Tibial artery (tissue), 4 donors: ENCODE results near the gene WDFY1.

Experiments used
- DNase-seq, 2 donors: peaks; one replicate each; pipeline ENCODE4 v3.0.0-alpha.2; 2019
- H3K27ac ChIP-seq, 2 donors: fragments of 200-600 bp; sonication (generic) in 1 of 2; 1 replicate in 1 of 2; 2 replicates in 1 of 2; pipeline ENCODE4 v1.5.1; 2018 to 2019; ENCODE audit warnings: mild to moderate bottlenecking in 1 of 2
- H3K27me3 ChIP-seq, 2 donors: fragments of 200-600 bp; sonication (generic) in 1 of 2; one replicate each; pipeline versions ENCODE4 v1.5.1 to v1.6.0; 2016 to 2019
- H3K36me3 ChIP-seq, 3 donors: fragments of 200-600 bp; sonication (generic) in 2 of 3; one replicate each; pipeline ENCODE4 v1.5.1; 2016 to 2019; ENCODE audit warnings: mild to moderate bottlenecking in 2 of 3
- H3K4me1 ChIP-seq, 4 donors: fragments of 200-600 bp; sonication (generic) in 2 of 4; 1 replicate in 3 of 4; 2 replicates in 1 of 4; pipeline ENCODE4 v1.5.1; 2016 to 2019
- H3K4me3 ChIP-seq, 2 donors: fragments of 200-600 bp; sonication (generic) in 1 of 2; 1 replicate in 1 of 2; 2 replicates in 1 of 2; pipeline ENCODE4 v1.5.1; 2018 to 2019; ENCODE audit warnings: mild to moderate bottlenecking in 2 of 2
- H3K9me3 ChIP-seq, 3 donors: fragments of 200-600 bp; sonication (generic) in 1 of 3; one replicate each; pipeline ENCODE4 v1.5.1; 2016 to 2019
- CTCF ChIP-seq, 2 experiments: fragments of 200-600 bp in 1 of 2; fragments of 450-650 bp in 1 of 2; IDR thresholded peaks; one replicate each; pipeline ENCODE4 v1.5.1; 2017 to 2019; ENCODE audit warnings: antibody characterized with exemption in 2 of 2, mild to moderate bottlenecking in 1 of 2, moderate library complexity in 1 of 2
- intact Hi-C: fragments of 100-400 bp; cut with DNase I; formaldehyde crosslinking; loops from one replicate; pipeline ENCODE4 v1.15.0; 2023; ENCODE audit warnings: low total_unique reads

WDFY1 gene

DNA sequence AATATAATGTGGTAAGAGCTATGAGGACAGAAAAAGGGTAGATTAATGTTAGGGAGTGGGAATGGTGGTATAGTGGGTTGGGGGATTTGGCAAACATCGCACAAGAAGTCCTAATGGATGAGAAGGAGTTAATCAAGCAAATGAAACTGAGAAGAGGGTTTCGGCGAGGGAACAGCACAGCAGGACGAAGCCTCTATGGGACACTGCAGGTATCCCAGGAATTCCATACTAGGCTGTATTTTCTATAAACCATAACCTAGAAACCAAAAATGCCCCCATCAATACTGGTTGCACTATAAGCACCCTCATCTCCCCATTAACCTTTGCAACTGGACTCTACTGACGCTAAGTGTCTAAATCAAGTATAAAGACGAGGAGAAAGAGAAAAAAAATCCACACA, 10.3 kb downstream of the WDFY1 start:
- Histone ChIP-seq H3K4me1 (peaks cover 0 to 95% (median 44%) of the 10 kb centered on the region in 4 donors), H3K9me3 (no peaks in the 10 kb centered on the region), H3K27me3 (no peaks in the 10 kb centered on the region), H3K27ac (peak overlapping the region in 1 of 2 donors; percentile 44), H3K4me3 (no peak overlapping the region), H3K36me3 (no peaks in the 10 kb centered on the region)
- DNase-seq = no peak
- intact Hi-C loops = no loop called here
- TF ChIP-seq CTCF (IDR thresholded peaks at IDR 0.05) = no peak

GRCh38 chr2:223932816-223933800, 12.0 kb downstream of the WDFY1 start:
- Histone ChIP-seq H3K4me1 (peaks cover 0 to 86% (median 42%) of the 10 kb centered on the region in 4 donors), H3K4me3 (no peak overlapping the region), H3K27me3 (no peaks in the 10 kb centered on the region), H3K36me3 (no peaks in the 10 kb centered on the region), H3K9me3 (no peaks in the 10 kb centered on the region), H3K27ac (peak overlapping the region in 1 of 2 donors; percentile 44)
- DNase-seq = no peak
- intact Hi-C loops = no loop called here
- TF ChIP-seq CTCF (IDR thresholded peaks at IDR 0.05) = no peak

GRCh38 chr2:223930103-223930976, 14.8 kb downstream of the WDFY1 start:
- Histone ChIP-seq H3K9me3 (peaks cover 0 to 7% (median 0%) of the 10 kb centered on the region in 3 donors), H3K27me3 (no peaks in the 10 kb centered on the region), H3K27ac (peak overlapping the region in 1 of 2 donors; percentile 11), H3K4me1 (peaks cover 0 to 60% (median 21%) of the 10 kb centered on the region in 4 donors), H3K36me3 (no peaks in the 10 kb centered on the region), H3K4me3 (no peak overlapping the region)
- intact Hi-C loops = no loop called here
- TF ChIP-seq CTCF (IDR thresholded peaks at IDR 0.05) = no peak
- peak; percentile 54 to 74 for DNase-seq

GRCh38 chr2:223929571-223930102, 15.5 kb downstream of the WDFY1 start:
- no peak for TF ChIP-seq CTCF (IDR thresholded peaks at IDR 0.05)
- H3K27ac ChIP-seq = no peak overlapping the region
- intact Hi-C loops = no loop called here

More at GRCh38 chr2:223929571-223930102, 15.5 kb downstream of the WDFY1 start:
- no peaks in the 10 kb centered on the region for H3K27me3 ChIP-seq
- peaks cover 0 to 7% (median 0%) of the 10 kb centered on the region in 3 donors for H3K9me3 ChIP-seq
- DNase-seq = no peak
- peaks cover 0 to 53% (median 18%) of the 10 kb centered on the region in 4 donors for H3K4me1 ChIP-seq
- no peaks in the 10 kb centered on the region for H3K36me3 ChIP-seq
- H3K4me3 ChIP-seq = no peak overlapping the region
